Loucy (cell line): ENCODE results near the gene SEMA3A.

Experiments
- EZH2phosphoT487 ChIP-seq: fragments of 200-600 bp; IDR thresholded peaks from 2 replicates; pipeline ENCODE4 v1.6.1; 2018; ENCODE audit warnings: antibody characterized with exemption, mild to moderate bottlenecking, moderate library complexity, borderline replicate concordance
- TF ChIP-seq, protein P1 (sequence below): fragments of 200-600 bp; sonication (generic); conservative IDR thresholded peaks from 2 replicates; pipeline ENCODE4 v1.5.1; 2014; ENCODE audit warnings: mild to moderate bottlenecking, antibody characterized with exemption, low read length

DNA sequence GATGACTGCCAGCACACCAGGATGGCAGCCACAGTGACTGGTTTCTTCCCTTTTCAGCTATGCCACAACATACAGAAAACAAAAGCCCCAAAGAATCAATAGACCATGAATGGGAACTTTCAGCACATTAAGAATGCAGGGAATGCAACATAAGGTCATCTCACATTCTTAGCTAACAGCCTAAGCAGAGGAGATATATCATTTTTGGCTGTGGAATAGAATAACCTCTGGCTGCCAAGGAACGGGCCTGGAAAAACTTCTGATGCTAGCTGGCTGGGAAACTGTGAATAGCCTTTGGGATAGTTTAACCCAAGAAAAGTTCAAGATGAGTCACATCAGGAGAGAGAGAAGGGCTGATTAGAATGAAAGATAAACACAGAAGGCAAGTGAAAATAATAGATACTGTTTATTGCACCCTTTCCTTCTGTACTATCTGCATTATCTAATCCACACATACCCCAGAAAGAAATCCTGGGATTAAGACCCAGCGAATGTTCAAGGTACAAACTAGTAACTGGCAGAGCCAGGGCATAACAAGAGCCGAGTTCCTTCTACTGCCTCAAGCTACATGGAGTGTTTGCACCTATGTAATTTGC lies 169.2 kb downstream of the SEMA3A start:
- TF ChIP-seq, protein P1, sequence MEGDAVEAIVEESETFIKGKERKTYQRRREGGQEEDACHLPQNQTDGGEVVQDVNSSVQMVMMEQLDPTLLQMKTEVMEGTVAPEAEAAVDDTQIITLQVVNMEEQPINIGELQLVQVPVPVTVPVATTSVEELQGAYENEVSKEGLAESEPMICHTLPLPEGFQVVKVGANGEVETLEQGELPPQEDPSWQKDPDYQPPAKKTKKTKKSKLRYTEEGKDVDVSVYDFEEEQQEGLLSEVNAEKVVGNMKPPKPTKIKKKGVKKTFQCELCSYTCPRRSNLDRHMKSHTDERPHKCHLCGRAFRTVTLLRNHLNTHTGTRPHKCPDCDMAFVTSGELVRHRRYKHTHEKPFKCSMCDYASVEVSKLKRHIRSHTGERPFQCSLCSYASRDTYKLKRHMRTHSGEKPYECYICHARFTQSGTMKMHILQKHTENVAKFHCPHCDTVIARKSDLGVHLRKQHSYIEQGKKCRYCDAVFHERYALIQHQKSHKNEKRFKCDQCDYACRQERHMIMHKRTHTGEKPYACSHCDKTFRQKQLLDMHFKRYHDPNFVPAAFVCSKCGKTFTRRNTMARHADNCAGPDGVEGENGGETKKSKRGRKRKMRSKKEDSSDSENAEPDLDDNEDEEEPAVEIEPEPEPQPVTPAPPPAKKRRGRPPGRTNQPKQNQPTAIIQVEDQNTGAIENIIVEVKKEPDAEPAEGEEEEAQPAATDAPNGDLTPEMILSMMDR: no peak
- TF ChIP-seq EZH2phosphoT487: no peak
